ENCODE data around the gene LMO7. TPM values are rescaled to one million over a fixed set of nuclear protein-coding genes. Genes with fewer than 3 reads are reported as not detected.
A peak's percentile ranks its signal among the peaks of the same experiment; 100 is the strongest.

LMO7 gene
- total and polyA plus RNA-seq, 8 donors = 123 to 669 (median 202) TPM

DNA sequence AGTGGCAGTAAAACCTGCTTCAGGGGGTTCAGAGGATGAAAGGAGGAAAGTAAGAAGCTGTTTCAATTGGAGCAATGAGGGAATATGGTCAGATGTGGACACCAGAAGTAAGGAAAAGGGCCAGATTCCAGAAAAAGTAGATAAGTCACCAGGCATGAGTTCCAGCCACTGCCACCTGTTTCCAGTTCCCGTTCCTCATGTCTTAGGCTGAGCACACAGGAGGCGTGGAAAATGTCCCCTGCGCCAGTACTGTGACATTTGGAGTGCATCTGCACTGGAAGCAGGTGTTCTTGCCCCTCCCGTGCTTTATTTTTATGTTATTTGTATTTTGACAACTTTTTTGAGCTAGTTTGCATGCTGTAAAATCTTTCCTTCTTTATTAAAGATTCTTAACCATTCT lies 25.3 kb downstream of the LMO7 start:
- DNase-seq (no peak), ATAC-seq (no peak)
- intact Hi-C loops (cut with DNase I) = no loop called here
- no peaks in the 10 kb centered on the region for H3K9me3 ChIP-seq
- no peak overlapping the region for H3K4me3 ChIP-seq
- no peaks in the 10 kb centered on the region for H3K4me1 ChIP-seq
- no peaks in the 10 kb centered on the region for H3K36me3 ChIP-seq
- no peaks in the 10 kb centered on the region for H3K27me3 ChIP-seq
- TF ChIP-seq, protein P1, sequence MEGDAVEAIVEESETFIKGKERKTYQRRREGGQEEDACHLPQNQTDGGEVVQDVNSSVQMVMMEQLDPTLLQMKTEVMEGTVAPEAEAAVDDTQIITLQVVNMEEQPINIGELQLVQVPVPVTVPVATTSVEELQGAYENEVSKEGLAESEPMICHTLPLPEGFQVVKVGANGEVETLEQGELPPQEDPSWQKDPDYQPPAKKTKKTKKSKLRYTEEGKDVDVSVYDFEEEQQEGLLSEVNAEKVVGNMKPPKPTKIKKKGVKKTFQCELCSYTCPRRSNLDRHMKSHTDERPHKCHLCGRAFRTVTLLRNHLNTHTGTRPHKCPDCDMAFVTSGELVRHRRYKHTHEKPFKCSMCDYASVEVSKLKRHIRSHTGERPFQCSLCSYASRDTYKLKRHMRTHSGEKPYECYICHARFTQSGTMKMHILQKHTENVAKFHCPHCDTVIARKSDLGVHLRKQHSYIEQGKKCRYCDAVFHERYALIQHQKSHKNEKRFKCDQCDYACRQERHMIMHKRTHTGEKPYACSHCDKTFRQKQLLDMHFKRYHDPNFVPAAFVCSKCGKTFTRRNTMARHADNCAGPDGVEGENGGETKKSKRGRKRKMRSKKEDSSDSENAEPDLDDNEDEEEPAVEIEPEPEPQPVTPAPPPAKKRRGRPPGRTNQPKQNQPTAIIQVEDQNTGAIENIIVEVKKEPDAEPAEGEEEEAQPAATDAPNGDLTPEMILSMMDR (IDR thresholded peaks at IDR 0.05) = no peak
- H3K27ac ChIP-seq = no peak overlapping the region

DNA sequence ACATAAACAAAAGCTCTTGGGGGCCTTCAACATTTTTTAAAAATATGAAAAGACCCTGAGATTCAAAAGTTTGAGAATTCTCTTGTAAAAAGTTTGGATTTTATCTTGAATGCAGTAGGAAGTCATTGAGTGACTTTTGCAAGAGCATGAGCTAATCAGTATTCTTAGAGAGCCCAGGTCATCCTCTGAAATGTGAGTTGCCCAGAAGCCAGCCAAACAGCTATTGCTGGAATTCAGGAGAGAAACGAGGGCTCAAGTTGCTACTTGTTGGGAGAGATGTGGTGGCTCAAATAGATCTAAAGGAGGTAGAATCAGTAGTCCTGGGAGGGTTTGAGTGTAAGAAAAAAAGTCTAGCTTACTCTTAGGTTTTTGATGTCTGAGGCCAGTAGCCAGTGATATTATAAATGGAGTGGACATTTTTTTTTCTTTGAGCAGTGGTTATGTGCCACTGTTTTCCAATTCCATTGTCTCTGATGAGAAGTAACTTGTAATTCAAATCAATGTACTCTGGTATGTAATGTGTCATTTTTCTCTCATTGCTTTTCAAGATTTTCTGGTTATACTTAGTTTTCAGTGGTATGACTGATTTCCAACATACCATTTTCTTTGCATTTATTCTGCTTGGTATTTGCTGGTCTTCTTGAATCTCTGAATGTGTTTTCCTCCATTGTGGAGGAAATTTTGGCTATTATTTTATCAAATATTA lies 30.7 kb downstream of the LMO7 start:
- TF ChIP-seq, protein P1 (IDR thresholded peaks at IDR 0.05) = no peak
- ATAC-seq (peak; percentile 70), DNase-seq (no peak)
- H3K27ac ChIP-seq = no peak overlapping the region
- no peaks in the 10 kb centered on the region for H3K36me3 ChIP-seq
- H3K4me3 ChIP-seq = no peak overlapping the region
- H3K9me3 ChIP-seq = no peaks in the 10 kb centered on the region
- no peaks in the 10 kb centered on the region for H3K4me1 ChIP-seq
- intact Hi-C loops (cut with DNase I) = no loop called here
- H3K27me3 ChIP-seq = no peaks in the 10 kb centered on the region

DNA sequence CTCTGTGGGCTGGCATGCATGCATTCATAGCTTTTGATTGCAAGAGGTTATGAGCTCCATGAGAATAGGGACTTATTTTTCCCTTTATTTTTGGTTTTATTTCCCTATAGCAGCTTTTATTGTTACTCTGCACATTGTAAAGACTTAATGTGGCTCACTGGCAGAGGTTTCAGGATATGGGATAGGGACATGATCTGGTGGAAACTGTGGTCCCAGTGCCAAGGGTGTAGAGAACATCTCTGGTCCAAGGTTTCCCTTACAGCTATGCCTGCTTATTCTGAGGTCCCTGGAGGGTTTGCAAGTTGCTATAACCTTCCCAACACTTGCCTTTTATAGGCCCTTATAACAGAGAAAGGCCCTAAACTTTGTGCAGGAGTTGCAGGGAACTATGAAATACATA lies 33.6 kb downstream of the LMO7 start:
- intact Hi-C loops (cut with DNase I) = no loop called here
- H3K4me3 ChIP-seq = no peak overlapping the region
- DNase-seq = no peak
- no peaks in the 10 kb centered on the region for H3K36me3 ChIP-seq
- no peaks in the 10 kb centered on the region for H3K9me3 ChIP-seq
- no peaks in the 10 kb centered on the region for H3K4me1 ChIP-seq
- no peak overlapping the region for H3K27ac ChIP-seq
- ATAC-seq = no peak
- TF ChIP-seq, protein P1 (IDR thresholded peaks at IDR 0.05) = no peak
- H3K27me3 ChIP-seq = no peaks in the 10 kb centered on the region

DNA sequence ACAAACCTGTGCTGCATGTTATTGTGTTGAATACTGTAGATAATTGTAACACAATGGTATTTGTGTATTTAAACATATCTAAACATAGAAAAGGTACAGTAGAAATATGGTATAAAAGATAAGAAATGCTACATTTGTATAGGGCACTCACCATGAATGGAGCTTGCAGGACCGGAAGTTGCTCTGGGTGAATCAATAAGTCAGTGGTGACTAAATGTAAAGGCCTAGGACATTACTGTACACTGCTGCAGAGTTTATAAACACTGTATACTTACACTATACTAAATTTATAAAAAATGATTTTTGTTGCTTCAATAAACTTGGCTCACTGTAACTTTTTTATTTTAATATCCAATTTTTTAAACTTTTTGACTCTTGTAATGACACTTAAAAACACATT lies 34.4 kb downstream of the LMO7 start:
- H3K27me3 ChIP-seq = no peaks in the 10 kb centered on the region
- no peaks in the 10 kb centered on the region for H3K9me3 ChIP-seq
- intact Hi-C loops (cut with DNase I) = no loop called here
- no peak for ATAC-seq
- H3K36me3 ChIP-seq = no peaks in the 10 kb centered on the region
- H3K27ac ChIP-seq = no peak overlapping the region
- TF ChIP-seq, protein P1 (IDR thresholded peaks at IDR 0.05) = no peak
- DNase-seq = no peak
- H3K4me3 ChIP-seq = no peak overlapping the region
- H3K4me1 ChIP-seq = no peaks in the 10 kb centered on the region

DNA sequence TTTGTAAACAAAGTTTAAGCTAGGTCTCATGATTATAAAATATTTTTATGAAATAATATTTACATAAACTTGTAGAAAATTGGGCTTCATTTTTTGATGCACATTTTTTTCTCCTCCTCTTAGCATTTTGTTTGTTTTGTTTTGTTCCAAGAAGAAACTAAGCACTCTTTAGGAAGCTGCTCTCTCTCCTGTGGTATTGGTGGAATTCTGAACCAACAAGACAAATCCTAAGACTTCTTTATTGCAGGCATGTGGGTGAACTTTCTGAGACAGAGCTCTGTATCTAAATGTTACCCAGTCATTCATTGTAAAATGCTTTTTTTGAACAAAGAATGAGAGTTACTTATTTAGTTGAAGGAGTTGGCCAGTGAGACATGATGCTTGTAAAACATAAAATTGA lies 39.3 kb downstream of the LMO7 start:
- TF ChIP-seq, protein P1 (IDR thresholded peaks at IDR 0.05) = no peak
- intact Hi-C loops (cut with DNase I) = no loop called here
- Histone ChIP-seq H3K4me1 (no peaks in the 10 kb centered on the region), H3K27ac (no peak overlapping the region), H3K4me3 (no peak overlapping the region), H3K27me3 (no peaks in the 10 kb centered on the region), H3K9me3 (no peaks in the 10 kb centered on the region), H3K36me3 (no peaks in the 10 kb centered on the region)
- ATAC-seq (peak; percentile 46), DNase-seq (no peak)
